Measurements from ENCODE around the gene FANCE.

The FANCE gene, protein sequence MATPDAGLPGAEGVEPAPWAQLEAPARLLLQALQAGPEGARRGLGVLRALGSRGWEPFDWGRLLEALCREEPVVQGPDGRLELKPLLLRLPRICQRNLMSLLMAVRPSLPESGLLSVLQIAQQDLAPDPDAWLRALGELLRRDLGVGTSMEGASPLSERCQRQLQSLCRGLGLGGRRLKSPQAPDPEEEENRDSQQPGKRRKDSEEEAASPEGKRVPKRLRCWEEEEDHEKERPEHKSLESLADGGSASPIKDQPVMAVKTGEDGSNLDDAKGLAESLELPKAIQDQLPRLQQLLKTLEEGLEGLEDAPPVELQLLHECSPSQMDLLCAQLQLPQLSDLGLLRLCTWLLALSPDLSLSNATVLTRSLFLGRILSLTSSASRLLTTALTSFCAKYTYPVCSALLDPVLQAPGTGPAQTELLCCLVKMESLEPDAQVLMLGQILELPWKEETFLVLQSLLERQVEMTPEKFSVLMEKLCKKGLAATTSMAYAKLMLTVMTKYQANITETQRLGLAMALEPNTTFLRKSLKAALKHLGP

DNA sequence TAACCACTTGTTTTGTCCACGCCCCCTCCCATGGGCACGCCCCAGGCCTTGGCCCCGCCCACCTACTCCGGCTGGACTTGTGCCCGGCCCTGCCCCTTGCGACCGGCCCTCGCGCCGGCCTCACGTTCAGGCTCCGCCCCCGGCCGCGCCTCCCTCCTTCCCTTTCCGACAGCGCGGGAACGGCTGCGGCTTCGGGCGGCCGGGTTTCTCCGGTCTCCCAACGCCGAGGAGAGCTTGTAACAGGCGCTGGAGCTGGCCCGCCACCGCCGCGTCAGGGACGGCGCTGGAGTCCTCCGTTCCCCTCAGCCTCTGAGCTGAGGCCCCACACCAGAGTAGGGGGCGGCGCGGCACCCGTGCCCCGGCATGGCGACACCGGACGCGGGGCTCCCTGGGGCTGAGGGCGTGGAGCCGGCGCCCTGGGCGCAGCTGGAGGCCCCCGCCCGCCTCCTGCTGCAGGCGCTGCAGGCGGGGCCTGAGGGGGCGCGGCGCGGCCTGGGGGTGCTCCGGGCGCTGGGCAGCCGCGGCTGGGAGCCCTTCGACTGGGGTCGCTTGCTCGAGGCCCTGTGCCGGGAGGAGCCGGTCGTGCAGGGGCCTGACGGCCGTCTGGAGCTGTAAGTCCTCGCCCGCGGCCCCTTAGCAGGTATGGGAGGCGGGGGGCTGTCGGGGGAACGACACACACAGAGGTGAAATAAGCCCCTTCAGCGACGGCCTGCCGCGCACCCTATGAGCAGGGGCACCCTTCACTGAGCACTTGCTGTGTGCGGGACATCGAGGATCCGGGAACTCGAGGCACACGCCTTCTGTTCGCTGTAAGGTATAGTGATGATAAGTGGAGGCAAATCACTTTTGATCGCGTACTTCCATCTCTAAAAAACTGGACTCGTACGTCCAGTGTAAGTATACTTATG, at the start of gene FANCE:
TSS of gene FANCE (plus strand) at position 156 of the 908 bp plus-strand sequence. CDS start at position 364, 208 bp downstream.
- peak; percentile 84 for DNase-seq (ENCODE audit: low read depth in 2 of 2)

DNA sequence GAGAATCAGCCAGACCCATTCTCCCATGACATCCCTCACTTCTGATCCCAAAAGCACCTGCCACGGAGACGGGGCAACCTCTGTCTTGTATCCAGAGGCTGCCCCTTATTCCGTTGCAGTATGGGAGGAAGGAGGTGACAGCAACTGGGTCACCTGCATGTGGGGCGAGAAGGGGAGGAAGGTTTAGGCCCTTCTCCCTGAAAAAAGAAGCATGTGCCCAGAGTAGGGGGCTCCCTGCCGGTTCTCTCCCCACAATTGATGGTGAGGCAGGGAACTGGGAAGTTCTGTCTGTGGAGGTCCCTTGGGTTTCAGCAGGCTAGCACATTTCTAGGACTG, 49.3 kb upstream of the FANCE start:
- no peak for DNase-seq (ENCODE audit: low read depth in 2 of 2)

DNA sequence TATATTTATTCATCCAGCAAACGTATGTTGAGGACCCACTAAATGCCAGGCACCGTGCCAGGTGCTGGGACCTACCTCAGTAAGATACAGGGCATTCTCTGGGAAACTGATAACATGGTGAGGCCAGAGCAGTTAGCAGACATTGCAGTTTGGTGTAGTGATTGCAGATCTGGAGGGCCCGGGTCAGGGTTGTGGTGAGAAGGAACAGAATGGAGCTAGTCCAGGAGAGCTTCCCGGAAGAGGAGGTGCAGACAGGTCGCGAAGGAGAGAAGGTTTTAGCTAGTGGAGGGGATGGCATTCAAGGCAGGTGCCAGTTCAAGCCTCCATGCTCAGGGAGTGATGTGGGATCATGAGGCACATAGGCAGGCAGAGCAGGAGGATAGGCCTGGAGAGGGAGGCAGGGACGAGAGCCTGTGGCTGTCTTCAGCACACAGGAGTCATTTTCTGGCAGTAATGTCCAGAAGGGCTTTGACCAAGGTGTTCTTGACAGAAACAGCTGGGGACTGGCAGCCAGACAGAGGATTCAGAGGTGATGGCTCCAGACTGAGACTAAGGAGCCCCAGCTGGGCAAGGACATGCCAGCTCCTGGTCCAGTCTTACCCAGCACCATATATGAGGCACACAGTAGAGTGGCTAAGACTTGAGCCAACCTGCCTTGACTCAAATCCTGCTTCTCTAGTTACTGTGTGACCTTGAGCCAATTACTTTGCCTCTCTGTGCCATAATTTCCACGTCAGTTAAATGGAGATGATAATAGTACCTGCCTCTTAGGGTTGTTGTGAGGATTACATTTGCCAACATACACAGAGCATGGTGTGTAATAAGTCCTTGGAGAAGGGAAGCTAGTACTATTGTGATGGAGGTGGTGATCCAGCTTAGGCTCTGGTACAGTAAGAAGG, 48.3 kb upstream of the FANCE start:
- DNase-seq (ENCODE audit: low read depth in 2 of 2) = no peak

DNA sequence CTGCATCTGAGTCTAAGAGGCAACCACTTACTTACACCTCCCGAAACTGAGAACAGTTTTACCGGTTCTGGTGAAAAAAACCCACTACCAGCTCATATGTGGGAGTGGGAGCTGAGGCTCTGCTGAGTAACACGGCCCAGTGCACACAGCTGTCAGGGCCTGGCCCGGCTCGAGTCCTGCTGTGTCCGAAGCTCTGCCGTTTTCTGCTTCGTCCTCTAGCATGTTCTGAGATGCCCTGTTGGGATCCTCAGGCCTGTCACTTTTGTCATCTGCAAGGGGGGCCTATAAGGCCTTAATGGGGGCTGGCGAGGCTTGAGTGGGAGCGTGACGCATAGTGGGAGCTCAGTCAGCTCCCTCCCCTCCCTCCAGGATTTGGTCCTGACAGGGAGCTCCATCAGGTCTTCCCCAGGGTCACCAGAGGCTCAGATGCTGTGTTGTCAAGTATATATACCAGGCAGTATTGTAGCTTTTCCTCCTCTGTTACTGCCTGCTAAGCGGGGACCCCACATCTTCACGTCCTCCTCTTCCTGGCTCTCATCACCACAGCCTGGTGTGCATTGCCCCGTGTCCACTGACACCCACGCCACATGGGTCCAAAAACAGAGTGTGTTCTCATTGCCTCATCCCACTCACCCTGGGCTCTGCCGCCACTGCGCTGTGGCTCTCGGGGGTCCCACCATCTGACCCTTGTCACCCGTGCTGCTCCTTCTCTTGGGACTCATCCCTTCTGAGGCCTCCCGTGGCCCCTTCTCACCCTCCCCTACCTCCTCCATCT, 45.2 kb upstream of the FANCE start:
- DNase-seq (ENCODE audit: low read depth in 2 of 2) = no peak

DNA sequence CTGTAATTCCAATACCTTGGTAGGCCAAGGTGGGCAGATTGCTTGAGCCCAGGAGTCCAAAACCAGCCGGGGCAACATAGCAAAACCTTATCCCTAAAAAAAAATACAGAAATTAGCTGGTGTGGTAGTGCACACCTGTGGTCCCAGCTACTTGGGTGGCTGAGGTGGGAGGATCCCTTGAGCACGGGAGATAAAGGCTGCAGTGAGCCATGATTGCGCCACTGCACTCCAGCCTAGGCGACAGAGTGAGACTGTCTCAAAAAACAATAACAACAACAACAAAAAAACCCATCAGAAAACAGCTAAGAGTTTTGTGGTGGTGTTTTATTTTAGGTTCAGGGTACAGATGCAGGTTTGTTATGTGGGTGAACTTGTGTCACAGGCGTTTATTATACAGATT, 42.9 kb upstream of the FANCE start:
- DNase-seq (ENCODE audit: low read depth in 2 of 2) = no peak

DNA sequence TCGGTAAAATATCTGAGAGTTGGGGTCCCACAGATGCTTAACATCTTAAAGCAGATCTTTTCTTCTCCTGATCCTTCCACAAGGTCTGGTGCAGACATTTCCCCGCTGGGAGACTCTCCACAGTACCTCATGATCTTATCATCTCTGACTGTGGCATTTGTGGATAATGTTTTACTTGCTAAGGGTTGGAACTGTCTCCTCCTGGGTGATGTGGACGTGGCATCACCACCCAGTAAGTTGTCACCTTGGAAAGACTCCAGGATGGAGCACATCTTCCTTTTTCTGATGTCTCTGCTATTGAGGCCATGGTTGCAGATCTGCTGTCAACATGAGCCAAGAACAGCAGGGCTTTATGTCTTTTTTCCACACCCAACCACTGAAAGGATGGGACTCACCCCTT, 42.0 kb upstream of the FANCE start:
- DNase-seq (ENCODE audit: low read depth in 2 of 2) = no peak

DNA sequence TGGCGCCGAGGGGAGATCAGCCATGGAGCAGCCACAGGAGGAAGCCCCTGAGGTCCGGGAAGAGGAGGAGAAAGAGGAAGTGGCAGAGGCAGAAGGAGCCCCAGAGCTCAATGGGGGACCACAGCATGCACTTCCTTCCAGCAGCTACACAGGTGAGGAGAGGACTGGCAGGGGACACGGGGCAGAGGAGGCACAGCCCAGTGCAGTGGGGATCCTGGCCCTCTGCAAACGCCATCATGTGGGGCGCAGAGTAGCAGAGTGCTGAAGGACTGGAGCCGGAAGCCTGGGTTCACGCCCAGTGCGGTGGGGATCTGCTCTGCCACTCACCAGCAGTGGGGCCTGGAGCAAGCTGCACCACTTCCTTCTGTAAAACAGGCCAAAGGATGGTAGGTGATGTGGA, 41.1 kb upstream of the FANCE start:
- no peak for DNase-seq (ENCODE audit: low read depth in 2 of 2)

DNA sequence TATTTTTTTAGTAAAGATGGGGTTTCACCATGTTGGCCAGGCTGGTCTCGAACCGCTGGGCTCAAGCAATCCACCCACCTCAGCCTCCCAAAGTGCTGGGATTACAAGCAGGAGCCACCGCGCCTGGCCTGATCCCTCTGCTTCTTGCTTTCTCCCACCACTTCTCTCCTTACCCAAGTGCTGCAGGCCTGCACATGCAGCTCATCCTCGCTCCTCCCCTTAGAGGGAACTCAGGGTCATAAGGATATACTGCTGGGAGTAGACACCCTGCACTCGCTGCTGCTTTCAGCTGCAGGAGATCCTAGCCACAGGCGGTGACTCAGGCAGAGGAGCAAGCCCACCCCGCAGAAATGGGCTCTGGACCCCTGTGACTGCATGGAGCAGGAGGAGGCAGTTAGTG, 40.0 kb upstream of the FANCE start:
- no peak for DNase-seq (ENCODE audit: low read depth in 2 of 2)

DNA sequence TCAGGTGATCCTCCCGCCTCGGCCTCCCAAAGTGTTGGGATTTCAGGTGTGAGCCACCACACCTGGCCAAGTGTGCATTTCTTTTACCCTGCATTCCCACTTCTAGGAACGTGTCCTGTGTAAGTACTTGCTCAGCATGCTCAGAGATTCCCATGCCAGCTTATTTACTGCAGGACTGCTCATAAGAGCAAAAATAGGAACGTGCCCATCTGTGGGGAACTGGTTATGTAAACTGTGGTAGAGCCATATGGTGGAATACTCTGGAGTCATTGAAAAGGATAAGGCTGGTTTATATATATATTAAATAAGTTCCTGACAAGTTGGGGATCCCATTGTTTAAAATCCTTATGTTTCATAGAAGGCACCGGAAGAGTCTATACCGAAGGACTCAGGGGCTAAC, 38.2 kb upstream of the FANCE start:
- no peak for DNase-seq (ENCODE audit: low read depth in 2 of 2)

DNA sequence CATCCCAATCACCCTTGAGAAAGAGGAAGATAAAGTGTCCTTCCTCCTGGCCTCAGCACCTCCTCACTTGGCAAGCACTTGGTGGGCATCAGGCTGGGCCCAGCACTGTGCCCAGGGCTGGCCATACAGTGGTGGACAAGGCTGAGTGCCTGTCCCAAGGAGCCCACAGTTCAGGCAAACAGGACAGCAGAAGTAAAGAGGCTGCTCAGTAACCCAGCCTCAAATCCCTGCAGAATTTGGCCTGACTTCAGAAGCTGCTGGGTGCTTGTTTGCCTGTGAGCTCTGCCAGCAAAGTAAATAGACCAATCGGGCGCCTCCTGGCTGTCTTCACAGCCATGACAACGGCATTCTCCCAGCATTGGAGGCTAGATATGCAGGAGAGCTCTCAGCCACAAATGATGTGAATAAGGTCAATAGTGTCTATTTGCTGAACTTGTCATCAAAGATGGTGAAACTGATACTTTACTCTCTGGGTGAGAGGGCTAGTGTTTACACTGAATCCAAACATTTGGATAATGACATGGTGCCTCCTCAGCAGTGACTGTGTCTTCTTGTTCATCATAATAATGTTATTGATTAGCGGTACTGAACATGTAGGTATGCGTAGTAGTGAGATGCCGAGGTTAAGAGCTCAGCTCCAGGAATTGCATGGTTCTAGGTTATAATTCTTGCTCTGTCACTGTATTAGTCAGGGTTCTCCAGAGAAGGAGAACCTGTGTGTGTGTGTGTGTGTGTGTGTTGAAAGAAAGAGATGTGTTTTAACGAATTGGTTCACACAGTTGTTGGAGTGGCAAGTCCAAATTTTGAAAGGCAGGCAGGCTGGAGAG, 36.9 kb upstream of the FANCE start:
- DNase-seq (ENCODE audit: low read depth in 2 of 2) = no peak

DNA sequence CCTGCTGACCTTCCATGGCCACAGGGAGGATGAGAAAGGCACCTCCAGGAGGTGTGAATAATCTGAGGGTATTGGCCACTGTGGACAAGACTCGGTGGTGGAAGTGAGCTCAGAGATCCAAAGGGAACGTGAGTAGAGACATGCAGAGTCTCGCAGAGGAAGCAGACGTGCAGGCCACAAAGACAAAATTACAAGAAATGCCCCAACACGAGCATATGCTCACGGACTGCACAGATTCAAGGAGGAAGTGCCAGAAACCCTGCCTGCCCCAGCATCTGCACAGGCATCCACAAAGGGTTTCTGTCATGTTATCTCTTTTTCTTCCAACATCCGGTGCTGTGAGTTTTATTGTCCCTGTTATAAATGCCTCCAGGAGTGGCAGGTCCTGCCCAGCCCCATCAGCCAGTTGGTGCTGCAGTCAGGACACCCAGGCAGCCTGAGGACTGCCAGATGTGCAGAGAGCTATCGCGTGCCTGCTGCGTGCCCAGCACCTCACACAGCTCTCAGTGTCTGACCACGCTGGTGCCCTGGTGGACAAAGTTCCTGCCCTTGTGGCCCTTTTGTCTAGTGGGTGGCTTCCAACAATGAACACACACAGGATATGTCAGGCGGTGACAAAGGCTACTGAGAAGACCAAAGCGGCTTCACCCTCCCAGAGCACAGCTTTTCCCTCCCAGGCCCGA, 34.0 kb upstream of the FANCE start:
- DNase-seq (ENCODE audit: low read depth in 2 of 2) = no peak

DNA sequence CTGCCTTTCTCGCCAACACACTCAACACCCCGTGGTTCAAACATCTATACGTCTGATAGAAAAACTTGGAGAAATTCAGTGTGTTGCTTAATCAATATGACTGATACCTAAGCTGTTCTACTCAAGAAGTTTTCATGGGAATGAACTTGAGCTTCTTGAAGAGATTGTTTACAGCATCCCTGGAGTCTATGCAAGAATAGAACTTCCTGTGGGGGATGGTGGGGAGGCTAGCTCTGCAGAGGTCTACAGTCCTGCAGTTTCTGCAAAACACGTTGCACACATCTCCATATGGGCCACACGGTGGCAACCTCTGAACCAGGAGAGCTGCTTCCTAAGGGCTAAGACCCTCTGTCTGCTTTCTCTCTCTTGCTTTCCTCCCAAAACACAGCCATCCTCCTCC, 32.7 kb upstream of the FANCE start:
- no peak for DNase-seq (ENCODE audit: low read depth in 2 of 2)

DNA sequence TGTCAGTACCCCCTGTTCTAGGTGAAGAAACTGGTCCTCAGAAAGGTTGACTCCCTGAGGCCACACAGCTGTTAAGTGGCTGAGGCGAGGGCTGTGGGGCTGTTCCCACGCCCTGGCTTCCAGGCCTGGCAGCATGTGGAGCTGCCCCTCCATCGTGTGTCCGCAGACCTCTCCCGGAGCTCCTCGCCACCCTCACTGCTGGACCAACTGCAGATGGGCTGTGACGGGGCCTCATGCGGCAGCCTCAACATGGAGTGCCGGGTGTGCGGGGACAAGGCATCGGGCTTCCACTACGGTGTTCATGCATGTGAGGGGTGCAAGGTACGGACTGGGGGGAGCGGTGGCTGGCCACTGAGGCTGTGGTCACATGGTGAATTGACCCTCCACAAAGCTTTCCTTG, 32.2 kb upstream of the FANCE start:
- no peak for DNase-seq (ENCODE audit: low read depth in 2 of 2)

DNA sequence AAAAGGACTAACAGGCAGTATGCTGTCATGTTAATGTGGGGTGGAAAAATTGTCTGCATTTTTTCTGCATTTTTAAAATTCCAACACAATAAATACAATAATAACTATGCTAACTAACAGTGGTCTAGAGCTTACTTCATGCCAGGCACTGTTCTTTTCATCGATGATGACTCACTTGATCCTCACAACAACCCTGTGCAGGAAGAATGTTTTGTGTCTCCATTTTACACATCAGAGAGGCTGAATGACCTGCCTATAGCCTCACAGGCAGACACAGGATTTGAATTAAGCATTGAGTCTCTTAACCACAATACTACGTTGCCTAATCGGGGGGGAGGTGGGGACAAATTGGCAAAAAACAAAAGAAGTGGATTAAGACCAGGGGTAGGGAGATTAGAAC, 26.9 kb upstream of the FANCE start:
- DNase-seq (ENCODE audit: low read depth in 2 of 2) = no peak

DNA sequence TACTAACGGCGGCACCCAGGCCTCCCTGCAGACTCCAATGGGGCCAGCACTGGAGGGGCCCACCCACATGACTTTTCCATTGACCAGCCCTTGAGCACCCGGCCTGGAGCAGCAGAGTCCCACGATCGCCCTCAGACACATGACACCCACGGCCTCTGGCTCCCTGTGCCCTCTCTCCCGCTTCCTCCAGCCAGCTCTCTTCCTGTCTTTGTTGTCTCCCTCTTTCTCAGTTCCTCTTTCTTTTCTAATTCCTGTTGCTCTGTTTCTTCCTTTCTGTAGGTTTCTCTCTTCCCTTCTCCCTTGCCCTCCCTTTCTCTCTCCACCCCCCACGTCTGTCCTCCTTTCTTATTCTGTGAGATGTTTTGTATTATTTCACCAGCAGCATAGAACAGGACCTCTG, 26.1 kb upstream of the FANCE start:
- no peak for DNase-seq (ENCODE audit: low read depth in 2 of 2)

DNA sequence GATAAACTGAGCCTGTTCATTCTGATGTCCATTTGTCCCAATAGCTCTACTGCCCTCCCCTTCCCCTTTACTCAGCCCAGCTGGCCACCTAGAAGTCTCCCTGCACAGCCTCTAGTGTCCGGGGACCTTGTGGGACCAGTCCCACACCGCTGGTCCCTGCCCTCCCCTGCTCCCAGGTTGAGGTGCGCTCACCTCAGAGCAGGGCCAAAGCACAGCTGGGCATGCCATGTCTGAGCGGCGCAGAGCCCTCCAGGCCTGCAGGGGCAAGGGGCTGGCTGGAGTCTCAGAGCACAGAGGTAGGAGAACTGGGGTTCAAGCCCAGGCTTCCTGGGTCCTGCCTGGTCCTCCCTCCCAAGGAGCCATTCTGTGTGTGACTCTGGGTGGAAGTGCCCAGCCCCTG, 24.7 kb upstream of the FANCE start:
- no peak for DNase-seq (ENCODE audit: low read depth in 2 of 2)

DNA sequence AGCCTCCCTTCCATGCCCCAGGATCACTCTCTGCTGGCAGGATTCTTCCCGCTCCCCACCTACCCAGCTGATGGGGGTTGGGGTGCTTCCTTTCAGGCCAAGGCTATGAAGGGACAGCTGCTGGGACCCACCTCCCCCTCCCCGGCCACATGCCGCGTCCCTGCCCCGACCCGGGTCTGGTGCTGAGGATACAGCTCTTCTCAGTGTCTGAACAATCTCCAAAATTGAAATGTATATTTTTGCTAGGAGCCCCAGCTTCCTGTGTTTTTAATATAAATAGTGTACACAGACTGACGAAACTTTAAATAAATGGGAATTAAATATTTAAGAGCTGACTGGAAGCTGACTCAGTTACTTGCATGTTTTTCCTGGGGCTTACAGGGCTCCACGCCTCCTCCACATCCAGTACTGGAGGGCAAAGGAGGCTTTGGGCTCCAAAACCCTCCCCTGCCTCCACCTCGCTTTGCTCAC, 24.3 kb upstream of the FANCE start:
- DNase-seq (ENCODE audit: low read depth in 2 of 2) = no peak

DNA sequence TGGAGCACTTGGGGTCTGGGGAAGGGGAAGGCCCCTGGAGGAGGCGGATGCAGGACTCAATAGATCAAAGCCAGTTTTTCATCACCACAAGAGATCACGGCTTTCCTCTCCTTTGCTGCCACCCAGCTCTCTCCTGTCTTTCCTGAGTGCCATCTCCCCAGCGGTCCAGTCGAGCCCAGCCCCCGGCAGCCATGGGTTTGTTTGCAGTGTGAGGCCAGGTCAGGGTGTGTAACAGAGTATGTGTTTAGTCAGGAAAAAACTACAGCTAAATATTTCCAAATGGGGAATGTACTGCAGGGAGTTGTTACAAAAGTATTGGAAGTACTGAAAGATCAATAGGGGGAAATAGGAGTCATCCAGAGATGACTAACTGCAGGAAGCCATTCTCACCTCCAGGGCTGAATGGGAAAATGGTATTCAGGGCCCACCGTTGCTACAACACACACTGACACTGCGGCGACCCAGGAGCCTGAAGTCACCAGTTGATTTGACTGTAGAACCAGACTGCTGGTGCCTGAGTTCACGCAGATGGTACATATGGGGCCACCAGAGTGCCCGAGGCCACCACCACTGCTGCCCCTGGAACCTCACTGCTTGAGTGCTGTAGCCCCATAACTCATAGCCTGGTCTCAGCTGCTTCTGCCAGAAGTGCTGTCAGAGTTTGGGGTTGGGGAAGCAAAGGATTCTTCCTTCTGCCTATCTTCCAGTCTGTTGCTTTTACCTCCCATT, 23.6 kb upstream of the FANCE start:
- no peak for DNase-seq (ENCODE audit: low read depth in 2 of 2)

DNA sequence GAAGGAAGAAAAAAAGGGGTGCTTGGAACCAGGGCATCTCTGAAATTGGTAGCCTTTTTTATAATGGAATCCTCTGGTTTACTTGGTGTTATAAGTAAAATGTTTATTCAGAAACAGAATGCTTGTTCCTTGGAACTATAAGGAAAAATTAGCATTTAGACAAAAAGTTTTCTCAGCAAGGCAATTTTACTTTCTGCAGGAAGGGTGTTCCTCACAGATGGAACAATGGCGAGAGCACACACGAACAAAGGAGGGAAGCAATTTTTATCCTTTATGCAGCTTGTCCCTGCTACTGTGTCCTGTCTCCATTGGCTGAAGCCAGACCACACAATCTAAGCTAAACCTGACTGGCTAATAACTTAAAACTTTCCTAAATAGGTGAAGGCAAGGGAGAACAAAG, 22.7 kb upstream of the FANCE start:
- no peak for DNase-seq (ENCODE audit: low read depth in 2 of 2)

Measured in stimulated activated CD8-positive, alpha-beta memory T cell treated with anti-CD3 and anti-CD28 coated beads, Interleukin-7, amount 100 ng/mL, for 1 hour (primary cell).